Measurements from ENCODE around the gene RNASE8.

DNA sequence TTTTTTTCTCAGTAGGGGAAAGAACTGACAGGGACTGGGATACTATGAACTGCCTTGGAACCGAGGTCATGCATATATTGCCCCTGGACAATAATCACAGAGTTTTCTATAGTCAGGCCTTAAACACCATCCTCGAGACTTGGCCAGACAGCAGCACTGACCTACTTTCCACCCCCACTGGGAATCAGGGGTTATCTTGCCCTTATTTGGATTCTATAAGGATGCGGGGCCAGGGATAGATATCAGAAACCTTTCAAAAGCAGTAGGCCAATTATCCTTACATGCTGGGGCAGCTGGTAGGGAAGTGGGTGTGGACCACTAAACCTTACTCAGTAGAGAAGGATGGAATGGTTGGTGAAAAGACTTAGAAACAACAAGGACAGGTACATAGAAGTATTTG, 38.8 kb downstream of the RNASE8 start:
- TF ChIP-seq RFX5 (IDR thresholded peaks at IDR 0.05; ENCODE audit: low read depth, low read length) (no peak), NR2C1 (IDR thresholded peaks at IDR 0.05) (no peak), FOS (IDR thresholded peaks at IDR 0.05; ENCODE audit: borderline replicate concordance, extremely low read depth, insufficient read length) (no peak), STAT1 (conservative IDR thresholded peaks at IDR 0.05) (no peak), YY1 (IDR thresholded peaks at IDR 0.05; ENCODE audit: low read depth, low read length) (no peak), SP1 (IDR thresholded peaks at IDR 0.05; ENCODE audit: low read depth, low read length) (no peak), POLR2AphosphoS5 (IDR thresholded peaks at IDR 0.05; ENCODE audit: low read length) (no peak)
- TF ChIP-seq, protein P1, sequence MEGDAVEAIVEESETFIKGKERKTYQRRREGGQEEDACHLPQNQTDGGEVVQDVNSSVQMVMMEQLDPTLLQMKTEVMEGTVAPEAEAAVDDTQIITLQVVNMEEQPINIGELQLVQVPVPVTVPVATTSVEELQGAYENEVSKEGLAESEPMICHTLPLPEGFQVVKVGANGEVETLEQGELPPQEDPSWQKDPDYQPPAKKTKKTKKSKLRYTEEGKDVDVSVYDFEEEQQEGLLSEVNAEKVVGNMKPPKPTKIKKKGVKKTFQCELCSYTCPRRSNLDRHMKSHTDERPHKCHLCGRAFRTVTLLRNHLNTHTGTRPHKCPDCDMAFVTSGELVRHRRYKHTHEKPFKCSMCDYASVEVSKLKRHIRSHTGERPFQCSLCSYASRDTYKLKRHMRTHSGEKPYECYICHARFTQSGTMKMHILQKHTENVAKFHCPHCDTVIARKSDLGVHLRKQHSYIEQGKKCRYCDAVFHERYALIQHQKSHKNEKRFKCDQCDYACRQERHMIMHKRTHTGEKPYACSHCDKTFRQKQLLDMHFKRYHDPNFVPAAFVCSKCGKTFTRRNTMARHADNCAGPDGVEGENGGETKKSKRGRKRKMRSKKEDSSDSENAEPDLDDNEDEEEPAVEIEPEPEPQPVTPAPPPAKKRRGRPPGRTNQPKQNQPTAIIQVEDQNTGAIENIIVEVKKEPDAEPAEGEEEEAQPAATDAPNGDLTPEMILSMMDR (IDR thresholded peaks at IDR 0.05 in 2 of 3, conservative IDR thresholded peaks at IDR 0.05 in 1 of 3; ENCODE audit: control insufficient read depth in 2 of 3, extremely low read depth in 1 of 3, insufficient read depth in 1 of 3, low read depth in 3 of 3, low read length in 3 of 3) = no peak

All from GM12878 (cell line).